IPS DF 19.7 (cell line): Measurements from ENCODE around the gene NLRP6.
"Not testable (repeated sequence)": the region's sequence is repeated elsewhere in the genome, so short reads cannot be mapped to it uniquely, and the experiment has no call there.

ENCODE experiments used
- DNase-seq: peaks from one replicate; pipeline ENCODE4 v3.0.0-alpha.2; 2013; ENCODE audit warnings: low read depth, low spot score

The NLRP6 gene

DNA sequence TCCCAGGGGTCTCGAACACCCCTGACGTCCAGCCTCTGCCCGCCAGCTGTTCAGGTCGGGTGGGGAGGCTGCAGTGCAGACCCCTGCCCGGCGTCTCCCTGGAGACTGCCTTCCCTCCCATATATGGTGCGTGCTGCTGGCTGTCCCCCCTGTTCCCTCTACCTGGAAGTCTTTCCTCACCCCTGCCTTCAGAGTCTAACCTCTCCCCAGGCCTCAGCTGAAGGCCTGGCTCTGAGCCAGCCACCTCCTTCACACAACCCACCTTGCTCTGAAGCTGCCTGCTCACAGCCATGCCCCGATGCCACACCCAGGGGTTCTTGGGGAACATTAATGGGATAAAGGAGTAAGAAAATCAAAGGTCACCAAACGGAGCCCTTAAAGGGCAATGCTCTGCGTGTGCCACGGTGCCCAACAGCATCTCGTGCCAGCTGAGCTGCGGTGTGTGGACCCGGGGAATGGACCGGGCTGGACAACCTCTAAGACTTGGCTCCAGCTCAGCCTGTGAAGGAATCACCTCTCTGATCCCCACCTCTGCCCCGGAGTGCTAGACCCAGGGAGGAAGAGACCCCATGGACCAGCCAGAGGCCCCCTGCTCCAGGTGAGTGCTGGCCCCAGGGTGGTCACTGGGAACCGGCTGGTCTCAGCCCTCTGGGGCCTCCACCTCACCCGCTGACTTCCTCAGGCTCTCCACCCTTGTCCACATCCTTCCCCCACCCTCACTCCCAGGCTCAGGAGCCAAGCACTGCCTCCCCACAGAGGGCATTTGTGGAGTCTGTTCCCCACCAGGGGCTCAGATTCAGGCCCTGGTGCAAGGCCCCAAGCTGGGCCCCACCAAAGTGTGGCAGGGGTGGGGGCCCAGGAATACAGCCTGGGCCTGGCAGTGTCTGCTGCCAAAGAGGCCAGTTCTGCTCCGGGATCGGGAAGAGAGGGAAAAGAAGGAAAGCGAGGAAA, at the start of gene NLRP6:
Gene NLRP6 (plus strand): TSS at position 407 of the 951 bp plus-strand sequence. CDS start 163 bp downstream, at position 570.
- no peak for DNase-seq

DNA sequence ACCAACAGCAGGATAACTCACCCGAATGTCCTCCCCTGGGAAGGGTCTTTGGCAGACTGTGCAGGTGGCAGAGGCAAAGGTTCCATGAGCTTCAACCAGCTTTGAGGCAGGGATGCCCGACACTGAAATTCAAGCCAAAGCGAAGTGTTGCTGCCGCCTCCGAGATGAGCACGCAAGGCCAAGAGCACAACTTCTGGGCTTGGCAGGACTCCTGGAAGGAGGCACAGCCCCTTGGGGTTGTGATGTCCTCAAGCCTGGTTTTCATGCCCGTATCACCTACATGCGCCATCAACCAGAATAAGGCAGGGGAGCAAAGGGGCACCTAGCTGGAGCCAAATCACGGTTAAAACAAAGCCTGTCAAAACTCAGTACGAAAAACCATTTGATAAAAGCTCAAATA, 47.8 kb upstream of the NLRP6 start:
- DNase-seq = no peak

DNA sequence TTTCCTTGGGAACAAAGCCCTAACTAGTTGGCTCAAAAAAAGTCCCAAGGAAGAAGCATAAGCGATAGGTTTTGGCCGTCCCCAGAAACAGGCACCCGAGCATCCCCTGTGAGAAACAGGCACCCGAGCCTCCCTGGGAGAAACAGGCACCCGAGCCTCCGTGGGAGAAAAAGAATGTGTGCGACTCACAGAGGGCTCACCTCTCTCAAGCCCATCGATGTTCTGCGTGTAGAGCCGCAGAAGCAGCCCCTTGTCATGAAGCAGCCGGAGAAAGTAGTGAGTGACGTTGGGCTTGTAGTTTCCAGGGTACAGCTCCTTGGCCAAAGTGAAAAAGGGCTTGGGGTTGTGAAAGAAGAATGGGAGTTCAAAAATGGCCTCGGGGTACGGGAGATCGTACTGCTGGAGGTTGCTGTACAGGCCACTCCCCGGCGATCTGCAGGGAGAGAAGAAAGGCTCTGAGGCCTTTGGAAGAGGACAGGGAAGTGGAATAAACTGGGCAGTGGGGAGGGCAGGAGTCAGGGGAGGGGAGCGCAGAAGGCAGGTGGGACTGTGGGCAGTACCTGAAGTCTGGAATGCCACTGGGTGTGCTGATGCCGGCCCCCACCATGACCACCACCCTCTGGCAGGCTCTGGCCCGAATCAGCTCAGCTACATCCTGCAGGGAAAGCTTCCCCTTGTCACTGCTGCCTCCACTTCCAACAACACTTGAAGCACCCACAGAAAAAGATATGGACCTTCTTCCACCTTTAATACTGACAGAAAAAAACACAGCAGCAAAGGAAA, 45.2 kb upstream of the NLRP6 start:
- DNase-seq = no peak

DNA sequence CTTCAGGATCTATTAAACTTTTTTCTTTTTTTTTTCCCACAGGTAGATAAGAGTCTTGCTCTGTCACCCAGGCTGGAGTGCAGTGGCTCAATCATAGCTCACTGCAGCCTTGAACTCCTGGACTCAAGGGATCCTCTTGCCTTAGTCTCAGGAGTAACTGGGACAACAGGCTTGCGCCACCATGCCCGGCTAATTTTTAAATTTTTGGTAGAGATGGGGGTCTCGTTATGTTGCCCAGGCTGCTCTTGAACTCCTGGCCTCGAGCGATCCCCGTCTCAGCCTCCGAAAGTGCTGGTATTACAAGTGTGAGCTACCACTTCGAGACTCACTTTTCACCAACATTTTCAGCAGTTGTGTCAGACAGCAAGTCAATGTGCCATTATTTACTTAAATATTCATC, 43.0 kb upstream of the NLRP6 start:
- no peak for DNase-seq

DNA sequence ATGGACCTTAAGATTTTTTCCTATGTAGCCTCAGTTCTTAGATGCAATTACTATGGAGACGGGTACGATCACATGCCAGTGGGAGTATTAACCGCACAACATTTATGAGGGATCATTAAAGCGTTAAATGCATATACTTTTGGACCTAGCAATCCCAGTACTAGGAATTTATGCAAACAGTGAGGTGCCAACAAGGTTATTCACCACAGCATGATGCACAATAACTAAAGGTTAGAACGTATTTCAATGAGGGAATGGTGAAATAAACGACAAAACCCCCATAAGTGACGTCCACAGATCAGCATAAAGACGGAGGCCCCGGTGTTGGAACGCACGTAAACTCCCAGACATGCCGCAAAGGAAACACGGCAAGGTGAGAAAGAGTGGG, 42.6 kb upstream of the NLRP6 start:
- no peak for DNase-seq

DNA sequence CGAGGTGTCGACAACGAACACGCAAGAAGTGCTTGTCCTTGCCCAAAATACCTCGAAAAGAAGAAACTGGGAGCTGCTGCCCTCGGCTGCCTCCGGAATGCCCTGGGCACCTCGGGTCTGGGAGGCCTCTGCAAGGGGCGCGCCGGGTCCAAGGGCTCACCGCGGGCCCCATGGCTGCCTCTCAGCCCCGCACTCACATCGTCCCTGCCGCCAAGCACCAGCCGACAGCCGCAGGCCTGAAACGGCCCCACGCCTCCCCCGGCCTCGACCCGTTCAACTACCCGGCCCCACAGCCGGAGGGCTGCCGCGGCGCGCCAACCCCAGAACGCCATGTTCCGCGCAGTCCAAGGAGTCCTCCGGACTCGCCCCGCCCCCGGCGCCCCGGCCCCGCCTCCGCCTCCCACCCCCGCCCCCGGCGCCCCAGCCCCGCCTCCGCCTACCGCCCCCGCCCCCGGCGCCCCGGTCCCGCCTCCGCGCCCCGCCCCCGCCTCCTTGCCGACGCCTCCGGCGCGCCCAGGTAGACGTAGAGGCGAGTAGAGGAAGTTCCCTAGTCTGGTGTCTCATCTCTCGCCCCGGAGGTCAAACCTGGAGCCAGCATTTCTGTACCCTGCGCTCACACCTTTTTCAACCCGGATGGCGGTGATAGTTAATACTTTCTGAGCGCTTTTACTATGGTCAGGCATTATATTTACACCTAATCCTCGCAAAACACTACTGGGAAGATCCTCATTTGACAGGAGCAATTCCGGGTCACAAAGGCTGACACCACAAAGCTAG, 42.0 kb upstream of the NLRP6 start, which contains the start of gene SIRT3:
Gene SIRT3 (minus strand): TSS at position 346 of the 777 bp plus-strand sequence. CDS start 14 bp downstream, at position 332.
- DNase-seq = peak; percentile 40

DNA sequence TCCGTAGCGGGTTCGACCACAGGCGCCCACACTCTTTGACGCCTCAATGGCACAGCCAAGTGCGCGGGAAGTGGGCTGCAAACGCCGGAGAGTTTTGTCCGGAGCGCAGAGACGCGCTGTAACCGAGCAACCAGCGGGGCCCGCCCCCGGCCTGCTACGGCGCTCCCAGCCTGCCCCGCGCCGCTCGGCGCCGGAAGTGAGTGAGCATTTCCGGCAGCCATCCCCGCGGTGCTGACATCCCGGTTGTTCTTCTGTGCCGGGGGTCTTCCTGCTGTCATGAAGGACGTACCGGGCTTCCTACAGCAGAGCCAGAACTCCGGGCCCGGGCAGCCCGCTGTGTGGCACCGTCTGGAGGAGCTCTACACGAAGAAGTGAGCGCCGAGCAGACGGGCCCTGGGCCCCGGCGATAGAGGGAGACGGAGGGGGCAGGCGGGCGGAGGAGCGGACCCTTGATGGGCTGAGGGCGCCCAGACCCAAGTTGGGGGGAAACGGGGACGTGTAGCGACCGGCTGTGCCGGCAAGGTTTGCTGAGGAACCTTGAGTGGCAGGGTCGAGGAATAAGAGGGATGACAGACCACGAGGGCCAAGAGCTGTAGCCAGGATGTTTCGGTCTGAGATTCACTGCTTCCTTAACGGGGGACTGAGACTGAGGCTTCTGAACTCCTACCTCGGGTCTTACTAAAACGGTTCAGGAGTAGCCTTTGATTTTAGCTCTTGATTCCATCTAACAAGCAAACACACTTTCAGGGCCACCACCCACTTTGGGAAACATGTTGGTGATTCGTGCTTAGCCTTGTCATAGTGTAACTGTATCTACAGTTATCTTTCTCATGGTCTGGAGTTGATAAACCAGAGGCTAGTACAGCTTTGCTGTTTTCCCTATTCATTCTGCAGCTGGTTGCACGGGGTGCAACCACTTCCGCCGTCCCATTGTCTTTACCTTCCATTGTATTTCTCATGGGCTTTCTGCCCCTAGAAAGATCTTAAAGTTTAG, 41.1 kb upstream of the NLRP6 start, which contains the start of gene PSMD13:
Gene PSMD13 (plus strand): TSS at position 203 of the 994 bp plus-strand sequence. CDS start 74 bp downstream, at position 277.
- DNase-seq = peak; percentile 20

DNA sequence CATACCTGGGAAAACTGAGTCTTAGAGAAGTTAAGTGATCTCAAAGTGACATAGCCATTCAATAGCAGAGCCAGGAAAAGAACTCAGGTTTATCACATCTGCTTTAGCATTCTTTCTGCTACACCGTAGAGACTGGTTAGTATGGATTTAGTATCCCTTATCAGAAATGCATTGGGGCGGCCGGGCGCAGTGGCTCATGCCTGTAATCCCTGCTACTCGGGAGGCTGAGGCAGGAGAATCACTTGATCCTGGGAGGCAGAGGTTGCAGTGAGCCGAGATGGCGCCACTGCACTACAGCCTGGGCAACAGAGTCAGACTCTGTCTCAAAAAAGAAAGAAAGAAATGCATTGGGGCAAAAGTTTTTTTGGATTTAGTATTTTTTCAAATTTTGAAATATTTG, 39.9 kb upstream of the NLRP6 start:
- not testable (repeated sequence) for DNase-seq

DNA sequence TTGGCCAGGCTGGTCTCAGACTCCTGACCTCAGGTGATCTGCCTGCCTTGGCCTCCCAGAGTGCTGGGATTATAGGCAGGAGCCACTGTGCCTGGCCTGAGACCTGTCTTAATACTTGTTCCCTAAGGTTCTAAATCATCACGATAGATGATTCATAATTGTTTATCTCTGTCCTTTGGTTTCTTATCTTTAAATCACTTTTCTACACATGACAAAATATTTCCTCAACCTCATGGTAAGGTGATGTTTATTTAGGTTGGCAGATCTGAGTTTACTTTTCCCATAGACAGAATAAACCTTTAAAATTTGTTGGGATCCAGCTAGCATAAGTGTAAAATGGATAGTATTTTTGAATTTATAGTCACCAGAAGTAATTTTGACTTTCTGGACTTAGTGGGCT, 37.9 kb upstream of the NLRP6 start:
- DNase-seq = no peak

DNA sequence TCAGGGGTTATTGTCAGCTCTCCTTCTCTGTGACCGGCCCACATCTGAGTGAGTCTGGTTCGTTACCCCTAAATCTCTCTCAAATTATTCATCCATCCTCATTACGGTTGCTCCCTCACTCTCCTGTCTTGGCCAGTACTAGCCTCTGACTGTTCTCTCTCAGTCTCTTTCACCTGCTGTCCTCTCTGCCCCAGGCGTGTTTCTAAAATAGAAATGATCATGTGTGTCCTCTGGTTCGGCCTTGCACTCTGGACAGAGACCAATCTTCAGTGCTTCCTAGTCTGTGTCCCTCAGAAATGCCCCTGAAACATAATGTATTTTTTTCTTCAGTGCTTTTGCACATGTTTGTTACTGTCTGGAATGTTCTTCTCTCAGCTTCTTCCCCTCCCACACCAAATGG, 36.6 kb upstream of the NLRP6 start:
- no peak for DNase-seq

DNA sequence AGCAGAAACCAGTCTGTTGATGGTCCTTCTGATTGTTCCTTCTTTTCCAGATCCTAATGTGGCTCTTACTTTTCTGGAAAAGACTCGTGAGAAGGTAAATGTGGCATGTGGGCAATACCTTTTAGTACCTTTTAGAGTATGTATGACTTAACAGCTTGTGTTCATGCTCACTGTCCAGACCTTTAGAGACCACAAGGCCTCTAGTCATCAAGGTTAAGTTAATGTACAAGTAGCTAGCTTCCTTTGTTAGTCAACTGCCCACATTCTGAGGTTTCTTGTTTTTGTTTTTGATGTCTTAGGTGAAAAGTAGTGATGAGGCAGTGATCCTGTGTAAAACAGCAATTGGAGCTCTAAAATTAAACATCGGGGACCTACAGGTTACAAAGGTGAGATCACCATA, 33.8 kb upstream of the NLRP6 start:
- no peak for DNase-seq

DNA sequence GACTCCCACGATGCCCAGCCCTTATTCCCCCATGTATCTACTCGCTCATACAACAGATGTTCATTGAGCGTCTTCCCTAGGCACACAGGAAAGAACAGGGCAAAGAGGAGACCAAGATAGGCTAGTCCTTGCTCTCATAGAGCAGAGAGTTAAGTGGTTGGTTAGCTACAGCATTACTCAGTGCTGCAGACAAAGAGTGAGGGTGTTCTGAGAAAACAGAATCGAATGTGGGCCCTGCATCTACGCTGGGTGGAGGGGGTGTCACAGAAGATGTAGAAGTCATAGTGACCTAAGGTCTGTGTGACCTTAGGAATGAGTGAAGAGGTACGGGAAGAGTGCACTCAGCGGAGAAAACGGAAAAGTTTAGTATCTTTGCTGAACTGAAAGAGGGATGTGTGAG, 29.1 kb upstream of the NLRP6 start:
- no peak for DNase-seq

DNA sequence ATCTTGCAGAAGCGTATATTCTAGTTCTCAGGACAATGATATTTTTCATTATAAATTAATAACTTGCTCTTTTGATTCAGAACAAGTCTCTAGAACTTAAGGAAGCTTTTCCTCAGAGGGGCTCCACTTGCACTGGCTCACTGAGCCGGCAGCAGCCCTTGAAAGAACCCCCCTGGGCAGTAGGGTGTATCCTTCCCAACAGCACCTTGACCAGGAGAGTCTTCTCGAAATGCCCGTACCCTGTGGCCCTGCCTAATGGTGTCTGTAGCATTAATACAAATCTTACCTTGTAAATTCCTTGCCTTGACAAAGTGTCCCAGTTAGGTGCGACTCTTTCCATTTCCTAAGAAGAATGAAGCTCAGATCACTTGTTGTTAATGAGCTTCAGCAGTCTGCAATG, 27.9 kb upstream of the NLRP6 start:
- no peak for DNase-seq

DNA sequence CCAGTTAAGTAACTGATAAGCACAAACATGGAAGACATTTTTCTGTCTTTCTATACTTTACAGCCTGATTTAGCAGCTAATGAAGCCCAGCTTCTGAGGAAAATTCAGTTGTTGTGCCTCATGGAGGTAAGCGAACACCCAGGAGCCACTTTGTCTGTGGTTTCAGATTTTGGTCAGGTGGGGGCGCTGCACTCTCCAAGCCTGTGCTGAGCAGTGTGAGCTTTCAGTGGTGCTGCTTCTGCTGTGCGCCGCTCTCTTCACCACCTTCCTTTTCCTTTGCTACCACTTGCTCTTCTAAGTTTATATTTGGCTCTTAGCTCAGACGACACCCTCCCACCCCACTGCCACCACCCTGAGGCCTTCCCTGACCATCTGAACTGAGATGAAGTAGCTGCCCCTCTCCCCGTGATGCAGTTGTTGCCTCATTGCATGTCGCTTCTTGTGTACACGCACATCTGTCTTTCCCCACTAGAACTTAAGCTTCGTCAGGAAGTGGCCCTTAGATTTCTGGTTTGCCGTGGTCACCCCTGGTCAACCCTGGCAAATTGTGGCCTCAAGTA, 27.4 kb upstream of the NLRP6 start:
- no peak for DNase-seq

DNA sequence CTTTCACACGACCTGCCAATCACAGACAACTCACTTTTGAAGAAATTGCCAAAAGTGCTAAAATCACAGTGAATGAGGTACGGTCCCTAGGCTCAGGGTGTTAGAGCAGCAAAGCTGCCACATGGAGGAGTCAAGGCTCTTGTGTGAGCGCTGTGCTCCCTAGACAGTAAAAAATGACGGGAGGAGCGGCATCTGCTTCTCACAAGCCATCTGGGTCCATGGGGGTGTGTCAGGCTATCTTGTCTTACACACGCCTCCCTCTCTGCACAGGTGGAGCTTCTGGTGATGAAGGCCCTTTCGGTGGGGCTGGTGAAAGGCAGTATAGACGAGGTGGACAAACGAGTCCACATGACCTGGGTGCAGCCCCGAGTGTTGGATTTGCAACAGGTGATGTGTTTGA, 26.7 kb upstream of the NLRP6 start:
- no peak for DNase-seq

DNA sequence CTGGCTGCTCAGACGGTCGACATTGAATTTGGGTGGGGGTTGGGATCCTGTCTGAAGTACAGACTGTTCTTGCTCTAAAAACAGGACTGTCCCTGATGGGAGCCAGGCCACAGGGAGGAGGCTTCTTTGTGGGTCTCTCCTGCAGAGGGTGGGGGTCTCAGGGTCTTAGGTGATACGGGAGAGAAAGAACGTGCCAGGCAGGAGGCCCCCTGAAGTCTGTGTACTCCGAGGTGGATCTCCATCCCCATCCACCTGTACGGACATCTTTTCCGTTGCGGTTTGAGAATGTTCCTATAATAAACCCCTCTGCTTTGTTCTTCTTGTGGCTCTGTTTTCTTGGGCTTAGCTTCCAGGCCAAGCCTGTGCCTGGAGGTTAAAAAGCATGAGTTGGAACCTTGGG, 25.5 kb upstream of the NLRP6 start:
- DNase-seq = no peak

DNA sequence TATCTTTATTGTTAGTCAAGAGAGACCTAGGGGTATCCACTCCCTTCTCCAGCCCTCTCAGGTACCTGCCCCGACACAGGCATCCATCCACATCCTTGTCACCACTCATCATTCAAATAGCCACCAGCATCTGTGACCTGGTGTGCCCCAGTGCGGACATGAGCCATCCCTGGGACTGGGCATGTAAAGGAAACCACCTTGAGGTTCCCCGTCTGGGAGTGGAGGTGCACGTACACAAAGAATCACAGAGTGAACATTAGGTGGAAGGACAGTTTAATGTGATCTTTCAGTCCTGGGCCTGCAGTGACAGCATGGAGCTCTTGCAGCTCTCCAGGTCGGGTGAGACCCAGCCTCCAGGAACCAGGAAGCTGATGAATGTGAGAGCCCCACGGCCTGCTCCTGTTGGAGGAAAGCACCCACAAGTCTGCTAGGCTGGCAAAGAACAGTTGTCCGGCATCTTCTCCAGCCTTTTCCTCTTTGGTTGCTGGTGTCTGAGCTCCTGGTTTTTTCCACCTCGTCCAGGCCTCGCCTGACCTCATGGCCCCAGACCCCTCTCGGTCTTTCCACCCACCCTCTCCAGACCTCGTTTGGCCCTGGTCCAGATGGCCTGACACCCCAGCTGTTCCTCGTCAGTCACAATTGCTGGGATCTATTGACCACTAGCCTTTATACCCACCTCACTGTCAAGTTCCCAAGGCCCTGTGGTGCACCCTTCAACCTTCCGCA, 24.9 kb upstream of the NLRP6 start:
- no peak for DNase-seq

DNA sequence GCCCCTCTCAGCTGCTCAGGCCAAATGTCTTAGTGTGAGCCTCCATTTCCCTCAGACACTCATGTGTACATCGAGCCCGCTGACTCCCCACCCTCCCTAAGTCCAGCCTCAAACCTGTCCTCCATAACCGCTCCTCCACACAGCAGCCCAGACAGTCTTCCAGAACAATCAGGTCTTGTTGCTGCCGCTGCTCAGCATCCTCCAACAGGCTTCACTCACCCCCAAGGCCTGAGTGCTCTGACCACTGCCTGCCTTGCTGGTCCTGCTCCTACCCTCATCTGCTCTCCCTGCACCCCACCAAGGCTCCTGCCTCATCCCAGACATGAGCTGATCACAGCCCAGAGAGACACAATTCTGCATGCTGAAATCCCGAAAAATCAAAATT, 24.3 kb upstream of the NLRP6 start:
- no peak for DNase-seq

DNA sequence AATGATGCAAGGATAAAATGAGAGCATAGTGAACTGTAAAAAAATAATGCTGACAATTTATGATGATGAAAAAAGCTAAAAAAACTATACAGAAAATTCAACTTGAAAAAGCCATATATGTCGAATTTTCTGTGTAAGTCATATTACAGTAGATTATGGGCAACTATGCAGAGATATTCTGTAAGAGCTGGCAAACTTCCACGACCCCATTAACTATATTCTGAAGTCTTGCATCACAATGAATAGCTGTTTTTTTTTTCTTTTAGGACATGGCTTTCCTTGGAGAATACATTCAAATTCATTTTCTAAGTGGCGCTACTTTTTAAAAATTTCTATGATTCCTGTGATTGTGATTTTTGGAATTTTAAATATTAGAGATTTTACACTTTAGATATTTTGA, 23.0 kb upstream of the NLRP6 start:
- no peak for DNase-seq

DNA sequence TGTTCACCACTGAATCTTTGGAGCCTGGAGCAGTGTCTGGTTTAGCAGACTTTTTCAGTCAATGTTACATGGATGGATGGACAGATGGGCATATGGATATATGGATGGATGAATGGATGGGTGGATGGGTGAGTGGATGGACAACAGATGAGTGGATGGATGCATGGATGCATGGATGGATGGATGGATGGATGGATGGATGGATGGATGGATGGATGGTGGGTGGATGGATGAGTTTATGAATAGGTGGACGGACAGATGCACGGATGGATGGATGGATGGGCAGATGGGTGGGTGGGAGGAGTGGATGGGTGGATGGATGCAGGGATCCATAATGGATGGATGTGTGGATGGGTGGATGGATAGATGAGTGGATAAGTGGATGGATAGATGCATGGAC, 22.4 kb upstream of the NLRP6 start:
- no peak for DNase-seq
